Epithelial cell of prostate (primary cell): ENCODE measurements around the gene MOB3B.

ENCODE experiments used
- DNase-seq: peaks from one replicate; pipeline ENCODE4 v3.0.0-alpha.2; 2011; ENCODE audit warnings: low read depth, low spot score
- H3K27ac ChIP-seq: fragments of 450-650 bp; 2 replicates; pipeline ENCODE4 v1.5.1; 2017; ENCODE audit warnings: mild to moderate bottlenecking

Gene MOB3B

DNA sequence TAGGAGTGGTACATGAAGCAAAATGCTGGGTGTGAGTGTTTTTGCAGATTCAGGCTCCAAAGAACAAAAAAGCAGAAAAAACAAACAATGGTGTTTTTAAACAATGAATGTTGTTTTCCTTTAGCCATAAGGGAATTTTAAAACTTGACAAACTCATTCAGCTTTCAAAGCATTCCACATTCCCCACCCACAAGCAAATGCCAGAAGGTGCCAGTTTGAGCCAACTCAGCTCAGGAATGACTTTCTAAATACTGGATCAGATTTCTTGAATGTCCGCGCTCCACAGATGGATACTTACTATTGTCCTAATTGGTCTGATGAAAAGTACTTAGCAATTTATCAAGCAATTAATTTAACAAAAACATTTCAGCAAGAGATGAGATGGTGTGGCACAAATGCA is 12.9 kb upstream of the MOB3B start:
- H3K27ac ChIP-seq, result no peak overlapping the region
- DNase-seq, result no peak

DNA sequence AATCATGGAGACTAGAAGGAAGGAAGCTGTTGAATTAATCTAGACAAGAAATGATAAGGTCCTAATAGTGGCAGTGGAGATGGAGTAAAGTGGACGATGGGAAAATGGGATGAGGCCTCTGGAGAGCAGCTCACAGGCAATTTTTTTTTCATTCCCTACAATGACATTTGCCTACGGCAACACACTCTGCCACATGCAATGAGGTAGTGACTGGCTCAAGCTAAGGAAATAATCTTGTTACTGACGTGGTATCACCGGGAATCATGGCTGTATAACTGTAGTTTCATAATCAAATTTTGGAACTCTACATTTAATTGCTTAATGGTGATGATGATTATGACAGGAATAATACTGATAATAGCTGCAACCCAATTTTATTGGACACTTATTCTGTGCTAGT is 12.1 kb upstream of the MOB3B start:
- H3K27ac ChIP-seq, result no peak overlapping the region
- DNase-seq, result no peak

GRCh38 chr9:27540502-27540901 is 10.9 kb upstream of the MOB3B start:
- no peak for DNase-seq
- peak overlapping the region; percentile 24 for H3K27ac ChIP-seq

DNA sequence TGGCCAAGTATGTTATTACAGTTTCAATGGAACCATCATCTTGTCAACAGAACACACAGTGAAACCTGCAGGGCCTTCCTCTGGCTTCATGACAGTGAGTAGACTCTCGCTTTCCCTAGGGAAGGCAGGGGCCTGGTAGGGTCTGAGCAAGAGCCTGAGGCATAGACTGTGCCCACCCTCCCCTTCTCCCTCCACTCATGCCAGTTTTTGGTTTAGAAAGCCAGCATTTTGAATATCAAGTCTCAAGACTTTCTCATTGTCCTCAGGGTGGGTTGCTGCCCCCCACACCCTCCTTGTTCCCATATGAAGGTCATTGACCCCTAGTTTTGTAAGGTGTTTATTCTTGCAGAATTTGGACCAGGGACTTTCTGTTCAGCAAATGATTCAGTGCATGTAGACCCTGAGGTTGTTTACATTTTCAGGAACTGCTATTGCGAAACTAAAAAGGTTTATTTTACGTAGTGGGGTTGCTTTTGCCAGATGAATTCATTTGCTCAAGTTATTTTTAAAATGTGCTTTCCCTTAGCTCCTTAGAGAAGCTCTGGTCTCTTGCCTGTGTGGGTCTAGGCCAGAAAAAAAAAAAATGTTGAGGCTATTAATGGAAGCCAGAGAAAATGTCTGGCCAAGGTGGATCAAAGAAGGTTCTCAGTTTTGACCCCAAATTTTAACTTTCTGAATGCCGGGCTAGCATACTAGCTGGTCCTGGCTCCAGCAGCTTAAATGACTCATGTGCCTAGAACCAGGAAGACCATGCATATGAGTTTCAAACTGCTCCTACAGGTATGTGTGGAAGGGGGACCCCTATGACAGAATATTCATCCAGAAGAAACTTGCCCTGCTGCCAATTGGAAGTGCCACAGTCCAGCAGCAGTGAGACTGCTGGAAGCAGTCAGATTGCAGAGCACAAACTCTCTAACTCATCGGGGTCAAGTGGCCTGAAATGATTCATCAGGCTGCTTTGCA is 10.1 kb upstream of the MOB3B start:
- H3K27ac ChIP-seq, result peak overlapping the region; percentile 24
- no peak for DNase-seq

DNA sequence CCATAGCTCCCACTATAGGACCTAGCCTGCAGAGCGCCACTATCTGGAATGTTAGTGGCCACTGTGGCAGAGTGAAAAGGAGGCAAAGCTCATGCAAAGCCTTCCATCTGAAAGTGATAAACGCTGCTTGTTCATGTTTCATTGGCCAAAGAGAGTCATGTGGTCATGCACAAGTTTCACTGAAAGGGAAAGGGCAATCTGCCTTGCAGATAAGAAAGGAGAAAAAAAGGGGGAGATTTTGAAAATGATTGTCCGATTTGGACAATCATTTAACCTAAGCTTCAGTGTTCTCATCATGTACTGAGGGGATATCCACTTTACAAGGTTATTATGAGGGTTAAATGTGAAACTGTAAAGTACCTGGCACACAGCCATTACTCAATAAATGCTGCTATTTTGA is 9.0 kb upstream of the MOB3B start:
- no peak for DNase-seq
- no peak overlapping the region for H3K27ac ChIP-seq

DNA sequence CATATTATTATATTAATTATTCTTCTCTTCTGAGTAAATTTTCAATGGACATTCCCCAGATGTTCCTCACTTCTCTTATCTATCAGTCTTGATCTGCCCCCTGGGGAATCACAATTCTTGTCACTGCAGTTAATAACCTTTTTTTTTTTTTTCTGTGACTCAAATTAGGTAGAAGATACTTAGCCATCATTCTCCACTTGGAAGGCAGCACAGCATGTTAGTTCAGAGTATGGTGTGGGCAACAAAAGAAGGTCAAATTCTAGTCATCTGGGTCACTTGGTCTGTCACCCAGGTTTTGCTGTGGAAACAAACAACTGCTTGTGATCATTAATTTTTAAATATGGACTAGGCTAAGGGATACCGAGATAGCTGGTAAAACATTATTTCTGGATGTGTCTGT is 8.1 kb upstream of the MOB3B start:
- no peak for DNase-seq
- H3K27ac ChIP-seq, result no peak overlapping the region

DNA sequence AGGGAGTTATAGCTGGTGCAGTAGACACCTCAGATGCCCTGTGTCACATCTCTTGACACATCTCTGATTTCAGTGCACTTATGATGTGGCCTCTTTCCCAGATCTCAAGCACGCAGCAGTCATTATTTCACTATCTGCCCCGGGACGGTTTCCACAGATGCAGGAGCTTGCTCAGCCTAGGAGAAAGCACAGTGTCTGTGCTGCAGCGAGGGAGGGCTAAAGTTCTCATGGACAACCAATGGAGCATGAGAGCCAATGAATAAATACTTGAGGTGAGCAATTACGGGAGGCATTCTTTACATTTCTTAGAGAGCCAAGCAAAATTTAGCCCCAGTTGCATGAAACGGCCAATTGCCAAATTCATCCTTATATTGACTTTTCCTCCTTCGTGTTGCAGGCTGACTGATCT is 7.4 kb upstream of the MOB3B start:
- H3K27ac ChIP-seq, result no peak overlapping the region
- DNase-seq, result no peak

- no peak for DNase-seq
- H3K27ac ChIP-seq, result no peak overlapping the region
These were observed 6.6 kb upstream of the MOB3B start for GRCh38 chr9:27536168-27536567.

GRCh38 chr9:27535701-27536118 is 6.1 kb upstream of the MOB3B start:
- no peak overlapping the region for H3K27ac ChIP-seq
- no peak for DNase-seq

- no peak for DNase-seq
- no peak overlapping the region for H3K27ac ChIP-seq
These were observed 5.1 kb upstream of the MOB3B start for GRCh38 chr9:27534658-27535209.

GRCh38 chr9:27534131-27534530 is 4.5 kb upstream of the MOB3B start:
- DNase-seq, result no peak
- no peak overlapping the region for H3K27ac ChIP-seq

DNA sequence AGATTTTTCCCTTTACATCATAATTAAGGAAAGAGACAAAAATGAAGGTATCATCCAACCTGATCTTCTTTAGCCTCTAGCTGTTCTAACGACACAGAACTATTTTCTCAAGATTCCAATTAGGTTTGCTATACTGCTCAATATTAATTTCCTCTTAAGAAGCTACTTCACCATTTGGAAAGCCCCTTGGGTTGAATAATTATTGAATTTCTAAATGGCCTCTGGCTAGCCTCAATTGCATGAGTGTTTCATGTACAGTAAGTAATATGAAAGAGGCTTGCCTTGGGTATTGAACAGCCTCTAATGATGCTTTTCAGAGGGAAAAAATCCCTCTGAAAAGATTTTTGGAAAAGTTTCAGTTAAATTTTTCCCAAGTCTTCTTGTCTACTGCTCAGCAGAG is 3.7 kb upstream of the MOB3B start:
- DNase-seq, result no peak
- no peak overlapping the region for H3K27ac ChIP-seq

- no peak for DNase-seq
- H3K27ac ChIP-seq, result no peak overlapping the region
These were observed 2.4 kb upstream of the MOB3B start for GRCh38 chr9:27532046-27532445.

DNA sequence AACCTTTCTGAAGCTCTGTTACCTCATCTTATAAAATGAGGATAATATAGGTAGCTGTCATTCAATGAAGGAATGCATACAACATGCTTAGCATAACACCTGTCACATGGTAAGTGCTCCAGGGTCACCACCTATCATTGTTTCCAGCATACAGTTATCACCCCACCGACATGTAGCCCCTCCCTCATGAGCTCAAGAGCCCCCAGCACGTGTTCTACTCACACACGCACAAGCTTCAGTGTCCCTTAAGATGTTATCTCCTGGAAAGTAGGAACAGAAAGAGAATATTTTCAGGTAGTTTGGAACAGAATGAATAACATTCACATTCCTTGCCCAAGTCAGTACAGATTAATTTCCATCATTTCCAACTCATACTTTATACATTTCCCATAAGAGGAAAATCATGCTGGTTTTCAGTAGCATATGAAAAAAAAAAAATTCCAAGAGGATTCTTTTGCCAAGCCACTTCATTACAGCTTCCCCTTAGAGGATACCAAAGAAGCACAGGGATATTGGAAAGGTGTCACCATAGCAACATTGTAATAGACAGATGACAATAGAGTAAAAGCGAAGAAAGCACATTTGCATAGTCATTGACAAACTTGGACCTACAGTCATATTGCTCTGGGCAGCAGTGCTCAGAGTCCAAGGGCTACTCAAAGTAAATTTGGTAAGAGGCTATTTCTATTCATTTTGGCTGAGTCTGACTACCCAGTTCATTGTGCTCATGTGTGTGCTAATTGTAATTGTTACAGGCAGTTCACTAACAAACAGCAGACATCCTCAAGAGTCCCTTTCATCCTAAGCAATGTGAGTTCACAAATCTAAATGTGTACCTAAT is 1.5 kb upstream of the MOB3B start:
- no peak for DNase-seq
- no peak overlapping the region for H3K27ac ChIP-seq

GRCh38 chr9:27528886-27529315 is 713 bp downstream of the MOB3B start:
- H3K27ac ChIP-seq, result peak overlapping the region; percentile 89
- DNase-seq, result no peak

DNA sequence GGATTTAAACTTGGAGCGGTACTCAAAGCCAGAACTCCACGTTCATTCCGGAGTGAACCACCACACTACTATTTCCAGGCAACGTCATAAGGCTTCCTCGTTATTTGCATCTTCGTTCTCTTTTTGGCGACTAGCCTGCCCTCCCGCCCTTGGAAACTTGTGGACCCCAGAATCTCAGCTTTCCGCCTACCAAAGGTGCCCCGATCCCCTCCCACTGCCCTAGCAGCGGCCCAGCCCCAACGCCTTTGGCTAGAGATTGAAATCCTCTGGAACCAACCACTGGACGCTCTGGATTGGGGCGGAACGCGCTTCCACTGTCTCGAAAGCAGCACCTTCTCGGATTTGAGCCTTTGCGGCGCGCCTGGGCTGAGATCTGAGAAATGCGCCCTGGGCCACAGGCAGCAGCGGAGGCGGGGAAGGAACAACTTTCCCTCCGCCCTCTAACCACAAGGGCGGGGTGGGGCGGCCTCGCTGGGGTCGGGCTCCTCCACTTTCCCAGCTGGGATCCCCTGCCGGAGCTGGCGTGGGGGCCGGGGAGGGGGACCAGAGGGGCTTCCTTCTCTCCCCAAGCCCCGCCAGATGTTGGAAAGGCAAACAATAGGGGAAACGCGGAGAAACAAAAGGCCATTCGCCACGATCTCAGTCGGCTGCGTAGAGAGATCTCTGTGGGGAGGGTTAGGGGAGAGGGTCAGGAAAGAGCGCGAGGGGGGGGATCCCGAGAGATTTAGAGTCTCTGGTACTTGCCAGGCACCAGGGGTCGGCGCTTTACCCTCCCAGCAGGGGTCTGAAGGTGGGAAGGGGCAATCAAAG is 1.3 kb downstream of the MOB3B start:
- DNase-seq, result no peak
- H3K27ac ChIP-seq, result peak overlapping the region; percentile 89

DNA sequence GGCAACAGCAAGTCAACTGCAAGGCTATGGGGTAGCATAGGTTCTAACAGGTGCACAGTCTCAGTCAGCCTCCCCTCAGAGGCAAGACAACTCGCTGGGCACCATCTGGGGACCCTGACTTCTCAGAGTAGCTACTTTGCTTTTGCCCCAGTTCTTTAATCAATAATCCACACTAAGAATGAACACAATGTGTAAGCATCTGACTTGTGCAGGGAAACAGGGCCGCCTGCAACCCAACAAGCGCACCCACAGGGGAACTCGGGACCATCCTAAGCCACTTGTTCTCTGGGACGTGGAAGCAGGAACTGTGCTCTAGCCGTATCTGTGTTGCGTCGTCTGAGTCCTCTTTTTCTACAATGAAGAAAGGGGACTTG is 1.9 kb downstream of the MOB3B start:
- DNase-seq, result no peak
- peak overlapping the region; percentile 89 for H3K27ac ChIP-seq

GRCh38 chr9:27524236-27524635 is 5.4 kb downstream of the MOB3B start, which contains the start of gene IFNK:
IFNK (plus strand) TSS chr9:27524290; CDS start chr9:27524337, 47 bp downstream.
- H3K27ac ChIP-seq, result peak within 1 kb of the TSS; percentile 59
- no peak for DNase-seq

DNA sequence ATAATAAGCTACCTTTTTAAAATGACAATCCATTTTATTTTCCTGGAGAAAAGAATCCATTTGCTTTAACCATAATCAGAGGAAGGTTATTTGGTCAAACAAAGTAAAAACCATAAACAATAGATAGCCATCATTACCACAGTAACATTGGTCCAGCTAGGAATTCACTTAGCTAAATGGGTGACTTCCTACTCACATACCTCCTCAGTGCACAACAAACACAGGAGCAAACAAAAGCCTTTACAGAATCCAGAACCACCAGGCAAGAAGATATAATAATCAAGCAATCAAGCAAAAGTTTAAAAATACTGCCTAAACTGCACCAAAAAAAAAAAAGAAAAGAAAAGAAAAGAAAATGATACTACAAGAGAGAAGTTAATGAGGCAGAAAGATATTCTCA is 6.5 kb downstream of the MOB3B start:
- no peak for DNase-seq
- peak overlapping the region; percentile 59 for H3K27ac ChIP-seq

GRCh38 chr9:27520986-27521385 is 8.6 kb downstream of the MOB3B start:
- peak overlapping the region; percentile 97 for H3K27ac ChIP-seq
- DNase-seq, result no peak
